ENCODE results near the gene CDYL2.

Gene CDYL2

DNA sequence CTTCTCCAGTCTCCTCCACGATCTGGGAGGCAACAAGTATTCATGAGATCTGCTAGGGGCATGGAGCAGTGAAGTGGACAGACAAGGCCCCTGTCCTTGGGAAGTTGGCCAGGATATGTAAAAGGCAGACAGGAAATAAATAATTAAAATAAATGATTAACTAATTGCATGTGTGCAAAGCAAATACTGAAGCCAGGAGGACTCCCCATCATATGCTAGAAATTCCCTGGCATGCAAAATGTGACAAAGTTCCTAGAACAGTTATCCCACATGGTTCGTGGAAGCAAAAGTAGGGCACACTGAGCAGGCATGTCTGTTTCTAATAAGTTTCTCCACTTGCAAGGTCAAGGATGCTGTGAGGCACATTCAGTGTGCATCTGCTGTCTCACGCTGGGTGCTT, 86.8 kb downstream of the CDYL2 start:
- no peak overlapping the region for H3K4me3 ChIP-seq (ENCODE audit: low read length)
- DNase-seq (ENCODE audit: low read depth): no peak
- TF ChIP-seq CTCF (IDR thresholded peaks at IDR 0.05; ENCODE audit: insufficient read depth, low read depth, low read length, missing control alignments): no peak

GRCh38 chr16:80716564-80717139, 87.7 kb downstream of the CDYL2 start:
- no peak for TF ChIP-seq CTCF (IDR thresholded peaks at IDR 0.05; ENCODE audit: insufficient read depth, low read depth, low read length, missing control alignments)
- no peak for DNase-seq (ENCODE audit: low read depth)
- no peak overlapping the region for H3K4me3 ChIP-seq (ENCODE audit: low read length)

DNA sequence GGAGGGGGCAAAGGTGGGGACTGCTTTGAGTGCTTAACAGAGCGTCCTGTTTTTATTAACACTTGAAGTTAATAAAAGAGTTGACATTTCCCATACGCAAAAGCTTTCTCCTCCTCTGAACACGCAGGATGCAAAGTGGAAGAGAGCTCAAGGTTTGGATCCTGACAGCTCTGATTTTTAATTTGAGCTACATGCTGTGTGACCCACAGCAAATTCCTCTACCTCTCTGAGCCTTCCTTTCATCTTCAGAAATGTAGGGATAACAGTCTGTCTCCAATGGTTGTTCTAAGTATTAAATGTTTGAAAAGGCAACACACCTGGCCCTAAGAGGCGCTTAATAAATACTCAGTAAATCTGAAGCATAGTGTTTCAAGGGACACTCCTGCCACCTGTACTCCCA, 93.0 kb downstream of the CDYL2 start:
- TF ChIP-seq CTCF (IDR thresholded peaks at IDR 0.05; ENCODE audit: insufficient read depth, low read depth, low read length, missing control alignments): no peak
- no peak for DNase-seq (ENCODE audit: low read depth)

DNA sequence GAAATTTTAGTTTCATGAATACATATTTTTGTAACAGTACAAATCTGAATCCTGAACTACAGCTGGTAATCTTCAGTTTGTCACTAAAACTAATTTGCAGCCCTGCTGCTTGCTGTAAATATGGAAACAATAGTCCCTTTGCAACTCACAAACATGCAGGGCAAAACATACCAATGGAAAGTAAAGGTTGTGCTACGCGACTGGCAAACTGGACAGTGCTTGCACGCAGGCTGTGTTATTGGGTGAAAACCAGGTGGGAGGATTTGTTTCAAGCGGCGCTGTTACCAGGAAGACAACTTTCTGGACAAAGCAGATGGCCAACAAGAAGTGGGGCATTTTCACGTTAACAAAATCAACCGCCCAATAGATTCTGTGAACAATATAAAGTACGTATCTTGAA, 93.5 kb downstream of the CDYL2 start:
- no peak overlapping the region for H3K4me3 ChIP-seq (ENCODE audit: low read length)
- TF ChIP-seq CTCF (IDR thresholded peaks at IDR 0.05; ENCODE audit: insufficient read depth, low read depth, low read length, missing control alignments): no peak
- DNase-seq (ENCODE audit: low read depth): no peak

More for the DNA sequence above, 93.0 kb downstream of the CDYL2 start:
- no peak overlapping the region for H3K4me3 ChIP-seq (ENCODE audit: low read length)

DNA sequence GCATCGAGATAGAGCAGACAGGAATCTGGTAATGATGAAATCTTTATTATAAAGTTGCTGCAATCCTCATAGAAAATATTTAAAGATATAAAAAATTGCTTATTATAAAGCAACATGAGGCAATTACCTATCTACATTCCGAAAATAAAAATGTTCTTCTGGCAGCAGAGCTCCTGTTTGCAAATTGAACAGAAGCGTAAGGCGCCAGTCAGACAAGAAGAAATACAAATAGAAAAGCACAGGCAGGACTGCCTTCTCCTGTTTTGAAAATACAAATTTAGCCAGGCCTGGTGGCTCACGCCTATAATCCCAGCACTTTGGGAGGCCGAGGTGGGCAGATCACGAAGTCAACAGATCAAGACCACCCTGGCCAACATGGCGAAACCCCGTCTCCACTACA, 95.6 kb downstream of the CDYL2 start:
- no peak overlapping the region for H3K4me3 ChIP-seq (ENCODE audit: low read length)
- DNase-seq (ENCODE audit: low read depth): no peak
- no peak for TF ChIP-seq CTCF (IDR thresholded peaks at IDR 0.05; ENCODE audit: insufficient read depth, low read depth, low read length, missing control alignments)

- no peak overlapping the region for H3K4me3 ChIP-seq (ENCODE audit: low read length)
- DNase-seq (ENCODE audit: low read depth): no peak
- TF ChIP-seq CTCF (IDR thresholded peaks at IDR 0.05; ENCODE audit: insufficient read depth, low read depth, low read length, missing control alignments): no peak
Observed at GRCh38 chr16:80707686-80708085, 96.7 kb downstream of the CDYL2 start.

DNA sequence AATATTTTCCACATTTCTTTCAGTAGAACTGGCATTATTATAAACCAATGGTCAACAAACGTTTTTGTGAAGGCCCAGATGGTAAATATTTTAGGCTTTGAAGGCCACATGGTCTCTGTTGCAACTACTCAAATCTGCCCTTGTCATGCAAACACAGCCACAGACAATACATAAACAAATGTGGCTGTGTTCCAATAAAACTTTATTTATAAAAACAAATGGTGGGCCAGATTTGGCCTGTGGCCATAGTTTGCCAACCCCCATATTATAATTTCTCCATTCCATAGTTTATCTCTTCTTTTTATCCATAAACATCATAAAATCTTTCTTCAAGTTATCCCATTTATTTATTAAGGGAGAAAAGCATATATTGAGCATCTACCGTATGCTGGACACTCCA, 98.8 kb downstream of the CDYL2 start:
- no peak for DNase-seq (ENCODE audit: low read depth)
- no peak for TF ChIP-seq CTCF (IDR thresholded peaks at IDR 0.05; ENCODE audit: insufficient read depth, low read depth, low read length, missing control alignments)

More for the DNA sequence above, 98.8 kb downstream of the CDYL2 start:
- no peak overlapping the region for H3K4me3 ChIP-seq (ENCODE audit: low read length)
